Superior temporal gyrus (tissue), 1 donor: Measurements from ENCODE around the gene TMEM169.
"Not testable (repeated sequence)": the region's sequence is repeated elsewhere in the genome, so short reads cannot be mapped to it uniquely, and the experiment has no call there.

Experiments used
- DNase-seq: peaks from one replicate; pipeline ENCODE4 v3.0.0-alpha.2; 2016; ENCODE audit errors: extremely low spot score

Gene TMEM169

DNA sequence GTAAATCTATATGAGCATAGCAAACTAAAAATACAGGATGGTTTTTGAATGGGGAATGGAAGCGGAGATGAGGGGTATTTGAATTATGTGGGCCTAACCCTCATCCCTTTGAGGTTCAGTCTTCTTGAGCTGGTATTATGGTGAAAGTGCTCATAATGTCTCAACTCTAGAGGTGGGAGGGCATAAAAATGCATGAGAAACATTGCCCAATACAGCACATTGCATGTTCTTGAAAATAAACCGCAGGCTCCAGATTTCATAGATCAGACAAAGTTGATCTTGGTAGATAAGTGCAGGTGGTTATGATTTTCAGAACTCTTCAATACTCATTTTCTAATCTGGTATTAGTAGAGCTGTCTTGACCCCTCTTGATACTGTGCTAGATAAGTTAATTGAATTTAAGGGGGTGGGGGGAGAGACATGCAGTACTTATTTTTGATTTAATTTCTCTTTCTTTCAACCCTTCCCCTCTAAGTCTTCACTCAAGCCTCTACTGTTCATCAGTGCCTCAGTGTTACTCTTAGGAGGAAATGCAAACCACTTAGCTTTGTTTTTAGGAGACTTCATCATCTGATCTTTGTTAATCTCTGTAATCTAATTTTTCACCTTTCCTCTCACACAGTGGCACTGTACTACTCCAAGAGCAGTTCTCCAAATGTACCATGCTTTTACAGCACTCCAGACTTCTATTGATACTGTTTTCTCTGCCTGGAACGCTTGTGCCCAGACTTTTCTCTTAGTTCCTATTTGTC, 49.6 kb downstream of the TMEM169 start:
- DNase-seq = no peak

DNA sequence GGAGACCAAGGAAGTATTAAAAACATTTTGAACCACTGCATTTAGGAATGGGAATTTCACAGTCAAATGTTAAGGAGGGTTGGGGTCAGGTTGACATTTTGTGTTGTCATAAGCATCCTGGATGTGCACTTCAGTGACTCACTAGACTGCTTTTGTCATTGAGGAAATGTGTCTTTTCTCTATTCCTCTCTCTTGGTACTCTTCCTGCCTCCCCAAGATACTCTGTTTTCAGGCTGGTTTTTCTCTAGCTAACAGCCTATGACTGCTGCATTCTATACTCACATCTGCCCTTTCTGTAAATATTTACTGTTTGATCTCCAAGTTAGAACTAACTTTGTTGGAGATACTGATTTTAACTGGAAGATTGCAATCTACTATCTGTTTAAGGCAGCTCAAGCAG, 50.9 kb downstream of the TMEM169 start:
- DNase-seq = no peak

- DNase-seq = no peak
These were observed 51.7 kb downstream of the TMEM169 start for GRCh38 chr2:216133397-216133796.

DNA sequence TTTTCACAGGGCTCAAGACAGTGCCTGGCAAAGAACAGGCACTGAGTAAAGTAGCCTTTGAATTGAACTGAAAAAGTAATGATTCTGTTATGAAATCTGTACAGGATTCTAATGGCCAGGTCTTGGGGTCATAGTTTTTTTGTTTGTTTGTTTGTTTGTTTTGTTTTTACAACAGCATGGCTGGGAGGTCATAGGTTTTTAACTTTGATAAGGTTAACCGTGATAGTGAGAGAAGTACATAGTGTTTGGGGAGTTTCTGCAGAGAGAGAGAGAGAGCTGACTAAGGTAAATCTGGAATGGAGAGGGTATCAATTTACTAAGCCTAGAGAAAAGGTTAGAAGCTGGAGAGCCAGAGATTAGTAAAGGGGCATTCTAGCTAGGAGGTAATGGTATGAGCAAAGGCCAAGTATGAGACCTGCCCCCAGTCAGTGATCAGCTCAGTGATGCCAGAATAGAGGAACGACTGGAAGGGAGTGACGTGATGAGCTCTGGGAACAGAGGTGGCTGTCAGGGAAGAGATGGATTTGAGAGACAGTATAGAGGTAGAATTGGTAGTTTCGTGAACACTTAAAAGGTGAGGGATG, 53.3 kb downstream of the TMEM169 start:
- DNase-seq = no peak

DNA sequence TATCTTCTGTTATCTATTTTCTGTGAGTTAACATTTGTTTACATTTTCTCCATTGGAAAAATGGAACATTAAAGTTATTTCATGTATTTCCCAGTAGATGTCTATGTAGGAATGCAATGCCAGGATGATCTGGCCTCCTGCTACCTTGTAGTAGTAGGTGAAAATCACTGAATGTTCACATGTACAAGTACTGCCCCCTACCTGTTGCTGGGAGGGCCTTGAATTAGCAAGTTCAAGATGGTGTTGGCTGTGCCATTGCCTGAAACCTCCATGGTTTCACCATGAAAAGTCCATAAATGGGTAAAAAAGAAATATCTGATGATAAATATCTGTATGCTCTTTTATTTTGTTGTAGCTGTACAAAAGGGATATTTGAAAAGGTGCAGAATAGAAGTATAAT, 58.2 kb downstream of the TMEM169 start:
- DNase-seq = no peak

DNA sequence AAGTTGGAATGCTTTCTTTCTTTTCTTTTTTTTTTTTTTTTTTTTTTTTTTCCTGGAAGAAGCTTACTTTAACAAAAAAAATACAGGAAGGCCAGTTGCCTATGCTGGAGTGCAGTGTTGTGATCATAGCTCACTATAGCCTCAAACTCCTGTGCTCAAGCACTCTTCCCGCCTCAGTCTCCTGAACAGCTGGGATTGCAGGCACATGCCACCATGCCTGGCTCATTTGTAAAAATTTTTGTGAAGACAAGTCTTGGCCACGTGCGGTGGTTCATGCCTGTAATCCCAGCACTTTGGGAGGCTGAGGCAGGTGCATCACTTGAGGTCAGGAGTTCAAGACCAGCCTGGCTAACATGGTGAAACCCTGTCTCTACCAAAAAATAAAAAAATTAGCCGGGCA, 59.8 kb downstream of the TMEM169 start:
- DNase-seq = not testable (repeated sequence)

DNA sequence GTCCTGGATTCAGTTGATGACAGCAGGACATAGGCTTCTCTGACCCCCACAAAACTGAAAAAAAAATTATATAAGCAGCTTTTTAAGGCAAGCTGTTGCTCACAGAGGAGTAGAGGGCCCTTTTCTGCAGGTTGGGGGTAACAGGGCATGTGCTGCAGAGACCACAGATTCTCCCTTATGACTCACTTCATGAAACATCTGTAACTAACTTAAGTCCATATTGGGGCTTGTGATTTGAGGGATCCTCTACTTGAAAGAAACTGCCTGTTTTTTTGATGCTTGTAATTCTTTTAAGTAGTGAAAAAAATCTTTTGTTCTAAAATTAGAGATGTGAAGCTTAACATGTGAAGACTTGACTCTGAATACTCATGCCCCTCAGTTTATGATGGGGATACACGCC, 60.8 kb downstream of the TMEM169 start:
- DNase-seq = no peak

GRCh38 chr2:216144372-216144771, 62.7 kb downstream of the TMEM169 start:
- DNase-seq = no peak

- no peak for DNase-seq
These were observed 63.1 kb downstream of the TMEM169 start for GRCh38 chr2:216144857-216145256.

- no peak for DNase-seq
These were observed 64.9 kb downstream of the TMEM169 start for GRCh38 chr2:216146573-216146972.

GRCh38 chr2:216147172-216148131, 65.7 kb downstream of the TMEM169 start:
- DNase-seq = no peak

DNA sequence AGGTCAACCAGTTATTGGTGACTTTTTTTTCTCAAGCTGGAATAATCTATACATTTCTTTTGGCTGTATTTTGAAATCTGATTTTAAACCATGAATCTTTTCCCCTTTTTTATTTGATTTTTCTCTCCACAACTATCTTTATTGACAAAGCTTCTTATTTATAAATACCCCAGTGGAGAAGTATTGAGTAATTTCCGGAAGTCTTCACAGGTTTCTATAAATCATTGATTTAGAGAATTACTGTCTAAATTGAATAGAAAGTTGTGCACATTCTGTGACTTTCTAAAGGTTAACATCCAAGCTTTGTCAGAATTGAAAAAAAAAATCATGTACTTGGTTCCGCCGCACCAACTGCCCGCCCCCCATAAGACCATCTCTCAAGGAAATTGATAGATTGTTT, 67.3 kb downstream of the TMEM169 start:
- no peak for DNase-seq

GRCh38 chr2:216149741-216150140, 68.0 kb downstream of the TMEM169 start:
- DNase-seq = no peak

DNA sequence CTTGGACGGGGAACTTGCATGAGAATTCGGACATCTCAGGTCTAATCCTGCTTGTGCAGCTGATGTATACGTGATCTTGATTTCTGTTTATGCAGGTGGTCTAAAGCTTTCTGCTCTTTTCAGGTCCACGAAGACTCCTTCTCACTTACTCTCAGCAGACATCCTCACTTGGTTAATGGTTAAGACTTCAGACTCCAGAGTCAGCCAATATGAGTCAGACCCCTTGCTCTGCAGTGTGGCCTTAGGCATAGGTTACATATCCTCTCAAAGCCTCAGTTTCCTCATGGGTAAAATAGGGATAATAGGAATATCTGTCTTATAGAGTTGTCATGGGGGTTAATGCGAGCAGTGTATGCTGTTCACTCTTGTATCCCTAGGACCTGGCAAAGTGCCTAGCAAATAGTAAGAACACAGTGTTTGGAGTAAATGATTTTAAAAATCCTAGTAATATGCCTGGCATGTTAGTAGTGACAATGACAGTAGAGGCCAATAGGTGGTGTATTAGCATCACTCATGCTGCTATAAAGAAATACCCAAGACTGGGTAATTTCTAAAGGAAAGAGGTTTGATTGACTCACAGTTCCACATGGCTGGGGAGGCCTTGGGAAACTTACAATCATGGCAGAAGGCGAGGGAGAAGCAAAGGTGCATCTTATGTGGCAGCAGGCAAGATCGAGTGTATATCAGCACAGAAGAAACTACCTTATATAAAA, 69.8 kb downstream of the TMEM169 start:
- no peak for DNase-seq
